Hematopoietic multipotent progenitor cell treated with erythropoietin and hydrocortisone succinate and interleukin-3 and kit ligand, for 4 days (in vitro differentiated cells): ENCODE data around the gene PTPRF.
A peak's percentile ranks its signal among the peaks of the same experiment; 100 is the strongest.
"Not testable (repeated sequence)": the region's sequence is repeated elsewhere in the genome, so short reads cannot be mapped to it uniquely, and the experiment has no call there.

Experiments used
- DNase-seq: peaks from one replicate; pipeline ENCODE4 v3.0.0-alpha.2; 2015

Gene PTPRF

DNA sequence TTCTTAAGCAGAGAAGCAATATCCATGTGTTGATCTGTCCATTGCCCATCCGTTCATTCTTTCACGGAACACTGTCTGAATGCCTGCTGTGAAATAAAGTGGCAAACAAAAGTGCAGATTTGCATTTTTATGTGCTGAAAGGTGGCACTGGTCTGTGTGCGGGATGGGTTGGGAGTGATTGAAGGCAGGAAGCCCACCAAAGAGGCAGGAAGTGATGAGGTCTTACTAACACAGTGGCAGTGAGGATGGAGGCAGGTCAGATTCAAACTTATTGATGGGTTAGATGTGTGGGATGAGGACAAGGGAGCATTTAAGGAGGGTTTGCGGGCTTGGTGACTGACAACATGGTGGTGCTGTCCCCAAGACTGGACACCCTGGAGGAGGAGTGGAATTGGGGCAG is 8.3 kb downstream of the PTPRF start:
- DNase-seq: no peak

DNA sequence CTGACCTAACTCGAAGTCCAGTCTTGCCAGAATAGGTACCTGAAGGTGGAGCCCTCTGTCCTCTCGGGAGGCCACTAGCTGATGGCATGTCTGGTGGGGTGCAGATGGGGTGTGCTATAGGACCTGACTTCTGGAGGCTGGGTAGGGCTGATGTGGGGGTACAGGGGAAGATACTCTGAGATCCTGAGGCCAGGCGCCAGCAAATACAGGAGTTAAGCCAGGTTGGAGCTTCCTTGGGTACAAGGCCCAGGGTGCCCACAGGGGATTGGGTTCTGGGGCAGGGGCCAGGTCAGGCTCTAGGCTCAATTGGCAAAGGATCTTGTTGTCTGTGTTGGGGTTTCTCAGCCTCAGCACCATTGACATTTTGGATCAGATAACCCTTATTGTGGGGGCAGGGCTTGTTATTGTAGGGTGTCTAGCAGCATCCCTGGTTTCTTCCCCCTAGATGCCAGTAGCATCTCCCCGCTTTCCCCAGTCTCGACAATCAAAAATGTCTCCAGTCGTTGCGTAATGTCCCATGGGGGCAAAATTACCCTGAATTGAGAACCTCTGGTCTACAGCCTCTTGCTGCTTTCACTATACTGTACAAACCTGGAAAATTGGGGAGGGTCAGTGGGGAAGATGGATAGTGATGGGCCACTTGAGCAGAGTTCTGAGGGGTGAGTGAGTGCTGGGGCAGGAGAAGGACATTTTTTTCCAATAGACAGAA is 9.2 kb downstream of the PTPRF start:
- DNase-seq: no peak

DNA sequence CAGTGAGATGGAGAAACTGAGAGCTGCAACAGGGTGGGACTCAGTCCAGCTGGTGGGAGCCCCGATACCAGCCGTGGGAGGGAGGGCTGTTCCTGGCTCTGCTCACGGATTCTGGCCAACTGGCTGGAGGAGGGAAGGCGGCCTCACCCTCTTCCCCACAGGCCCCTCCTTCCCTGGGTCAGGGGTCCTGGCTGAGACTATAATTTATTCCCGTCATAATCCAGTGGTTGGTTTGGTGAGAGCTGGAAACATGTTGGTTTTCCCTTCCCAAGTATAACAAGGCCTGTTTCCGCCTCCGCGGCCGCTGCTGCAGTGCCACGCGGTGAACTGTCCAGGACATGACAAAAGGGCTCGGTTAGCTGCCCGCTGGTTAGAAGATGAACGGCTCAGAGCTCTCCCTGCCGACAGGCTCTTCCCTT is 10.0 kb downstream of the PTPRF start:
- no peak for DNase-seq

DNA sequence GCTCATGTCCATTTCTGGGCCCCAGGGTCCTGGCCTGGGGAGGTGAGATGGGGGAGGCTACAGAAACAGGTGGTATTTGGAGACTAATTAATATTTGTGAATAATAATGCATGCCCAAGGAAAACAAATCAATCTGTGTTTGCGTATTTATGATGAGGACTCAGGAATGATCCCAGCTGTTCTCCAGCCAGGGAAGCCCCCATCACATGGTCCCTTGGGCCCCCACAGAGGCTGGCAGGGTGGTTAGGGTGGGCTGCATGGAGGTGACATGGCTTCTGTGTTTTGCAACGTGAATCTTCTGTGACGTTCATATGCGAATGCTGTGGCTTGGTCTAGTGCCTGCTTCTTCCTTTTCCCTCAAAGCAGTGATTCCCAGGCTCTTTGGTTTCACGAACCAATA is 10.5 kb downstream of the PTPRF start:
- DNase-seq: no peak

DNA sequence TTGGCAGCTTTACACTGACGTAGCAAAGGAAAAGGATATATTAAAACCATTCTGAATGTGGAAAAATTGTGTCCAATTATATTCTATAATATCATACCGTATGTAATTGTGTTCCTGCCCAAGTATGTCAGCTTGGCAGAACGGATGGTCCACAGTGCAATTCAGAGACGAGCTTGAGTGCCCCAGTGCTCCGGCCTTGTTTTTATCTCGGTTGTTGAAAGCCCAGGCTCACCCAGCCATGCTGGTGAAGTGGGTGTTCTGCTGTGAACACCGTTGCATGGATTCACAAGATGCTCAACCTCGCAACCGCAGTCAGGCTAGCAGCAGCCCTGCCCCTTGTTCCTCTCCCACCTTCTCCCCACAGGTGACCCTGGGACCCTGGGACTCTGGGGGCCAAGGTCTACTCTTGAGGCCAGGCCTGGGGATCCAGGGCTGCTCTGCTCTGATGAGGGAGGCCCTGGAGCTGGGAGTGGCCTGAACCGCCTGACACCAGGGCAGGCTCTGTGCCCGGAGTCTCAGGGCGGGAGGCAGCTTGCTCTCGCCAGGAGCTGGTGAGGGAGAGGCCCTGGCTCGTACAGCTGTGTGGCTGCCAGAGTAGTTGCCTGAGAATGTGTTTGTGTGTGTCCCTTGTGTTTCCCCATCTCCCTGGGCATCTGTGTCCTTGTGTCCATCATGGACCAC is 11.2 kb downstream of the PTPRF start:
- no peak for DNase-seq

DNA sequence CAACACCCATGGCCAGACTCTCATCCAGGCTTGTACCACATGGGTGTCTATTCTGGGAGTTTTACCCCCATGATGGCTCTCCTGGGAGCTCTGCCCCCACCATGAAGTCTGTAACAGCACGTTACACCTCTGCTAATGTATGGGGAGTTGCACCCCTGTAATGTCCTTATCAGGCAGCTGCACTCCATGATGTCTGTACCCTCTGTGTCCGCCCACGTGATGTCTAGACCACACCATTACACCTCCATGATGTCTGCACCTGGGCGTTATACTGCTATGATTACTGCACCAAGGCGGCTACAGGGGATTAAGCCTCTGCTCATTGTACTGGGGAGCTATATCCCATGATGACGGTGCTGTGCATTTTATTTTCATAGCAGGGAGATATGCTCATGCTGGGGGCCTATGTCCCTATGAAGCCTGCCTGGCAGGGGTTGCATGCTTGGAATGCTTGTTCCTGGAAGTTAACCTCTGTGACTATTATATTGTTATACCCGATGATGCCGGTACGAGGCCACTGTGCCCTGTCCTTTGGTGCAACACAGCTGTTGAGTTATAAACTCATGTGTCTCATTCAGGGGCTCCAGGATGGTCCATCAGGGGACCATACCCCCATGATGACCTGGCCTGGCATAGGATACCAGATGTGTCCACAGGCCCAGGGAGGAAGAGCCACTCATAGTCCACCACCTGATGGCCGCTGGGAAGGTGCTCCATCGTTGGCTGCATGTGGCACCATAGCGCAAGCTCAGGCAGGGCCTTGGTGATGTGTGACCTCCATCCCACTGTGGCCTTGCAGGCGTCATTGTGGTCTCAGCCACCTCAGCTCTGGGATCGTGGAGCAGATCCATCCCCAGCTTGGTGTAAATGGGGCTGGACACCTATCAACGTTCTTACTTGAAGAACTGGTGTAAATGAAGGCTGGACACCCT is 12.1 kb downstream of the PTPRF start:
- DNase-seq: no peak

DNA sequence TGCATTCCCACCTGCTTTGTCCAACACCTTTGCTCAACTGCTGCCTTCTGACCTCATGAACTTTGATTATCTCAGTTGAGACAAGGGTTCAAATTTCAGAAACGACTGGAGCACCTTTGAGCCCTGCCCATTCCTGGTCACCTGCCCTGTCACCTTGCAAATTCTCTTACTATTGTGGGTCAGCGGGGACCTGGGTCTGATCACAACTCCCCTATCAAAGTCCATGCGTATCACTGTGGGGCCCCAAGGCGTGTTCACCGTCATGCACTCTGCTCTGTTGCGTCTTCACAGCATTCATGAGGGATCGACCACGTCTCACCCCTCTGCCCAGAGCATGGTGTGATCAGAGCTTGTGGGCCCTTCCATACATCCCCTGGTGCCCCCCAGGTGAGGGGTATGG is 12.9 kb downstream of the PTPRF start:
- DNase-seq: no peak

DNA sequence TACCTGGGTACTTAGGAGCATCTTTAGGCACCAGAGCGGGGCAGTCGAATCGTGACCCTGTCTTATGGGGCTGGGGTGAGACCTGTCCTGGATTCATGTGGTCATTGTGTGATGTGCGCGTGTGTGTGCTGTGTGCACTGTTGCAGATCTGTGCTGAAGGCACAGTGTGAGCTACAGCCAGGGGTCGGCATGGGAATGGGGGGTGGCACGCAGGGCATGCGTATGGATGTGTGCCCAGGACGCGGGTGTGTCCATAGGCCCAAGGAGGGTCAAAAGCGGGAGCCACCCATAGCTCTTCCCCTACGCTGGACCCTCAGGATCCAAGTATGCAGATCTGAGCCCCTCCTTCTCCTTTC is 14.6 kb downstream of the PTPRF start:
- no peak for DNase-seq

DNA sequence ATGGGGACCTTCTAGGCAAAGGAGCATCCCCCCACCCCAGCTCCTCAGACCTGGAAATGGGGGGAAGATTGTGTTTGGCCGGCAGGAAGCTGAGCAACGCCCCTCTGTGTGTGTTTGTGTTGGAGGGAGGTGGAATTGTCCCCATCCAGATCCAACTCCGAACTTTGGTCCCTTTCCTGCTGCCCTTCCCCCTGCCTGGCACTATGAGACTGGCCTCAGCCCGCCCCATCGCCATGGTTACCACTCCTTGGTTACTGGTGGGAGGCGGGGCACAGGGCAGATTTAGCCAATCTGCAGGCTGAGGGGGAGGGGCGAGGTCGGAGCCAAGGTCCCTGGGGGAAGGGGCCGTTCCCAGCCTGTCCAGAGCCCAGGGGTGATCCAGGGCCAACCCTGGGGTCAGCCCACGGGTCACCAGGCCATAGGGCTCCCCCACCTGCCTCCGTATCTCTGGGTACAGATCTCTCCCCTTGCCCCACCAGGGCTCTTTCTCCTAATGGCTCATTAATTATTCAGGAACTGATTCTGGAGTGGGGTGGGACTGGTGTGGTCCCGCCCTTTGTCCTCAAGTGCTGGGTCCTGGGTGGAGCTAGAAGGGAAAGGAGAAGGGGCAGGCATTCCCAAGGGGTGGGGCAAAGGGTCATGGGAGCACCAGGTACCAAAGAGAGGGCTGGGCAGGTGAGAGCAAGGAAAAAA is 15.2 kb downstream of the PTPRF start:
- DNase-seq: peak; percentile 68

DNA sequence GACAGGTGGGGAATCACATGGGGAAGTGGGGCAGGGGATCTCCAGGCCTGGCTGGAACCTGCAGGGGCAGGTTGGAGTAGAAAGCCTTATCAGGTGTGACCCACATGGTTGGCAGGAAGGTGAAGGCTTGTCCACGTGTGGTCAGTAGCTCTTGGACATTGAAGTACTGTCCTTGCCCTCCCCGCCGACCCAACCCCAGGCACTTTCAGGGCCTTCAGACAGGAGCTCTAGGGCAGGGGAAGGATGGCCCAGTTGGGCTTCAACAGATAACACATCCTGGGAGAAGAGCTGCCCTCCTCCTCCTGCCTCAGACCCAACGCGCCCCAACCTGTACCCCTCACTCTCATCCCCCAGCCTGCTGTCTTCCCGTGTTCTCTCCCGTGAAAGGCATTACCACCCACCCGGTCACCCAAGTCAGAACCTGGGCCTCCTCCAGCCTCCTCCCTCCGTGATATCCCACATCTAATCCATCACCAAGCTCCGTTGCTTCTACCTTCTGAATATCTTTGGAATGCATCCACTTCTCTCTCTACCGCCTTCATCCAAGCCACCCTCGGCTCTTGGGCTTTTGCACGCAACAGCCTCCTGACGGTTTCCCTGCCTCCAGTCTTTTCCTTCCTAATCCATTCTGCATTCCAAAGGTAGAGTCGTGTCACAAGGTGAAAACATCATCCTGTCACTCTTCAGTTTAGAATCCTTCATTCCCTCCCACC is 15.9 kb downstream of the PTPRF start:
- DNase-seq: no peak

DNA sequence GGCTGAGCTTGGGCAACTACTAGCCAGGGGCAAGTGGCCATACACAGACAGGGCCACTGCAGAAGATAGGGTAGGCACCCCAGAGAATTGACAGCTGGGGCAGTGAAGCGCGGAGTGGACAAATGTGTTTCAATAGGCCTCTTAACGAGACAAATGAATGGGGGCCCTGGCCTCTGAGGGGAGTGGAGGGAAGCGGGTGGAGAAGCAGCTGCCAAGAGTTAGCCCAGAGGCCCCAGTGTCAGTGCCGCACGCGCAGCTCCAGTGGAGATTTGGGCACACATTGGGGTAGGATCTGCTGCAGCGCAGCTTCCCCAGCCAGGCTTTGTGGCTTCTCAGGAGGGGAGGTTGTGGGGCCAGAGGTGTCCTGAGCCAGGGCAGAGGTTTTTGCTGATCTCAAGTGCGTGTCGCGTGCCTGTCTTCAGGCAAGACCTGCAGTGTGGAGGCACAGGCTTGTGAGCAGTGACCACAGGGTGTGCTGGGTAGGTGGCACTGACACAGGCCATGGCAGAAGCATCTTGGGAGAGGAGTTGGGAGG is 16.9 kb downstream of the PTPRF start:
- DNase-seq: no peak

DNA sequence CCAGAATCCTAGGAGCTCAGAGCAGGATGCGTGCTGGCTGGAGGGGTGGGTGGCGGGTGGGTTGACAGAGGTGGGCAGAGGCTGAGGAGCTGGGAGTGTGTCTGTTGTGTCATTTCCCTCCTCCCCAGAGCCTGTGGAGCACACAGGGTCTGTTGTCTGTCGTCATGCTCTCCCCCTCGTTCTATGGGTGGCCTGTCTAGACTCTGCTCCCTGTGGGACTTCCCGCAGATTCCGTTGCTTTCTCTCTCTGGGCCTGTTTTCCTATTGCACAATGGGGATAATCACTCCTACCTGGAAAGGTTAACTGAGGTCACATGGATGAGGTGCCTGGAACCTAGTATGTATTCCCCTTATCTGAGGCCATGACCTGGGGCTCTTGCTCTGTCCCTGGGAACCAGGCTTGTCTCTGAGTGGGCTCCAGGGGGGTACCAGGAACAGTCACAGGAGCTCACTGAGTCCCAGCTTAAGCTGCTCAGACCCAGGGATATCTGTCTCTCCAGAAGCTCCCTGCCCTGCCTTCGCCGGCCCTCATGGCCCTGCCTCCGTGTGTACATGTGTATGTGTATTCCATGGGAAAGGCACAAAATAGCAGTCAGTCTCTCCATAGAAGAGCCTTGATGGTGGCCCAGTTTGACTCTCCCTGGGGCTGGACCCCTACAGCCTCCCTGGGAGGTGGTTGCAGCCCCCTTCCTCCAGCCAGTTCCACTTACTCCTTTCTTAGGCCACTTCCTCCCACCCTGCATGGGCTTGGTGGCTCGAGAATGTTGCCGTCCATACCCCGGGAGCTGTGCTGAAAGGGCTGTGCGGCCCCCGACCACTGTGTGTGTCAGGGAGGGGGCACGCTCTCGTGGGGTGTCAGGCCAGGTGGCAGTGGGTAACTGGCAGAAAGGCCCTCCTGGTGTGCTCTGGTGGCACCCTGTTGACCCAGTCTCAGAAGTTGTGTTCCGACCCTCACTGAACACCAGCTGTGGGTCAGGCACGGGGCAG is 17.9 kb downstream of the PTPRF start:
- DNase-seq: no peak

DNA sequence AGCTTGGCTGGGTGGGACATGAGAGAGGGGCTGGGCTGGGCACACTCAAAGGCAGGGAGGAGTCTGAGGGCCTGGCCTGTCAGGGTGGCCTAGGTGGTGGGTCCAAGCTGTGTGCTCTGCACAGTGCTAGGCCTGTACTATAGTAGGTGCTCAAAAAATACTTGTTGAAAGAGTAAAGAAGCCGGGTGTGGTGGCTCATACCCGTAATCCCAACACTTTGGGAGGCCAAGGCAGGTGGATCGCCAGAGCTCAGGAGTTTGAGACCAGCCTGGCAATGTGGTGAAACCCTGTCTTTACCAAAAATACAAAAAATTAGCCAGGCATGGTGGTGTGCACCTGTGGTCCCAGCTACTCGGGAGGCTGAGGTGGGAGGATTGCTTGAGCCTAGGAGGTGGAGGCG is 18.7 kb downstream of the PTPRF start:
- not testable (repeated sequence) for DNase-seq

DNA sequence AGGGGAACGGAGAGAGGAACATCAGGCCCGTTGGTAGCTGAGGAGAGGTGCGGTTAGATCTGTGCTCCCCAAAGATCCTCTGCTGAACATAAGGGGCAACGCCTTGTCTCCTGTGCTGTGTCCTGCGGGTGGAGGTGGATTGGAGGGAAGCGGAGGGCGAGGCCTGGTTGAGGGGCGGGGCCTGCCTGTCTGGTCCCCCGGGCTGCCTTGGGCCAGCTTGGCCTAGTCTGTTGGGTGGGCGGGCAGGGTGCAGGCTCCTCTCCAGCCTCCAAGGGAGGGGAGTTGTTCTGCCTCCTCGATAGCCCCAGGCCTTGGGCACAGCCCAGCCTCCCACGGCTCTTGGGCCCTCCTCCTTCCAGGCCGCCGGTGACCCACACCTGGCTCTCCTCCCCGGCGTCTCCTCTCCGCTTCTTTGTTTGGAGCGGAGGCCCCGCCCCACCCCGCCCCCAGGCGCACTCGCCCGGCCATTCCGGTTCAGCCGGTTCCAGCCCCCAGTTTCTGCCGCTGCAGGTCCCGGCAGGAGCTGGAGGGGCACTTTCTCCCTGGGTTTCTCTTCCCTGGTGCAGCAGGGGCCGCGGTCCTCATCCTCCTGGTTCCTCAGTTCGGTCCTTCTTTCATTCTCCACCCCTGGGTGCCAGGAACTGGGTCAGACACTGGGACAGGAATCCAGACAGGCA is 19.4 kb downstream of the PTPRF start:
- DNase-seq: peak; percentile 52

DNA sequence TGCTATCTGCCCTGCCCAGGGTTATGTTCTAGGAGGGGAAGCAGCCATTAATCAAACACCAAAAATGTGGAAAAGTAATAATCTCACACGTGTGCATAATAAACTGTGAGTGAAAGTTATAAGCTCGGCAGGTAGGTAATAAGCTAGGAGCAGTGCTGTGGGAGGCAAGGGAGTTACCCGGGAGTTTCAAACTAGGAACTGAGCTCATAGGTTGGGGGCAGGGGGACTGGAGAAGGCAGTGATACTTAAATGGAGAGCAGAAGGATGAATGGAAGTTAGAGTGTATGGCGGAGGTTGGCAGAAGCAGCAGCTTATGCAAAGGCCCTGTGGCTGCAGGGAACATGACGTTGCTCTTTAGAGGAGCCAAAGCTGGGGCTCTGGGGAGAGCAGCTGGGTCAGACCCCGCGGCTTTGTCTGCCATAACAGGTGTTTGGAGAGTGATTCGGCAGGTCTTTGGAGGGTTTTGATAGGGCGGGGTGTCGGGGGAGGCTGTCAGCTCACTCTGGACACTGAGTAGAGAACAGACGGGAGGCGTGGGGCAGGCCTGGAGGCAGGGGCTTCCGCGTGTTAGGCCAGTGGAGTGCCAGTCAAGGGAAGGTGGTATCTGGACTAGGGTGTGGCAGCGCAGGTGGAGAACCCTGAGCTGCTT is 20.0 kb downstream of the PTPRF start:
- no peak for DNase-seq

DNA sequence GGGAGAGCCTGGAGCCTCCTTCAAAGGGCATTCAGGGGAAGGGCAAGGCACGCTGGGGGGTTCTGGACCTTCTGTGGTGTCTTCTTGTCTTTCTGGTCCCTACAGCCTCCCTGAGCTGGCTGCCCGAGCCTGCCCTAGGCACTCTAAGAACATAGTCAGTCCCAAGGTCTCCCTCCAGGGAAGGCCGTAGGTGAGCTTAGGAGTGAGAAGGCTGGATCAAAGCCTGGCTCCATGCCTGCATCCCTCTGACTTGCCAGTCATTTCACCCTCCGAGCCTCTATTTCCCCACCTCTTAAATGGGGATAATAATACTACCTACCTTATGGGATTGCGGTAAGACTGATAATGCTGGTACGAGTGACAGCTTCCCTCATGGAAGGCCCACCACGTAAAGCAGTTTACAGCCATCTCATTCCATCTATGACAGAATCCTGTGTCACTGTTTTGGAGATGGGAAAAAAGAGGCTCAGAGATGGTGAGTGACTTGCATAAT is 20.8 kb downstream of the PTPRF start:
- DNase-seq: no peak

DNA sequence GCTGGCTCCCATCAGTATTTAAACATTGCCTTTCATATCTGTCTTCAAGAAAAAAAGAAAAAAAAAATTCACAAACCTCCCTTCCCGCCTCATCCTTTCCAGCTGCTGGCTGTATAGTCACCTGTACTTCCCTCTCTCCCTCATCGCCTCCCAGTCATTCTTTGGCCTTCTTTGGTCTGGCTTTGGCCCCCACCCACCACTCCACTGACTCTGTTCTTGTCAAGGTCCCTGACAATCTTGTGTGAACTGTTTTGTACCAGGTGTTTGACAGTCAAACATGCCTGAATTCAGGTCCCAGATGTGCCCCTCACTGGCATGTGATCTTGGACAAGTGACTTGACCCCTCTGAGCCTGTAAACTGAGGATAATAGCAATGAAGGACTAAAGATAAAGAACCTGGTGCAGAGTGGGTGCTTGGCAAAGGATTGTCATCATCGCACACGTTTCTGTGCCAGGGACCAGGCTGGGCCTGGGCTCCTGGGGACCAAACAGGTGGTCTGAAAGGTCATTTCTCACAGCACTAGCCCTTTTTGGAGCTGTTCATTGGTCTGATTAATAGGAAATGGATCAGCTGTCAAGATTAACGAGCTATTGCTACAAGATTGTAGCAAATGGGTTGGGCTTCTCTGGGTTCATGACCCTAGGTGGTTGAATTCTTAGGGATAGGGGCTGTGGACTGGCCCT is 21.5 kb downstream of the PTPRF start:
- no peak for DNase-seq

DNA sequence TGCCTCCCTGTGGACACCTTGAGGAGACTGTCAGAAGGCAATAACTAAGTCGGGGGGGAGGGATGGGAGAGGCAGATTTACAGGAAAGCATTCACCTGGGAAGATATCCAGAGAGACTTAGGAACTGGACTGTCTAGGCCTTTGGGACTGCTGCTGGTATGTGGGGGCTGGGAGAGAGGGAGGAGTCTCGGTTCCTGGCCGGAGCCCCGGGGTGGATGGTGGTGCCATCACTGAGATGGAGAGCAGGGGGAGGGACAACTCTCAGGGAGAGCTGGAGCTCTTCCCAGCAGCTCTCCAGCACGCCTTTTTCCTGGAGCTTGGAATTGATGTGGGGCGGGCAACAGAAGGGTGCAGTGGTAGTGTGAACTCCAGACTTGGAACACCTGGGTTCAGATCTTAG is 22.1 kb downstream of the PTPRF start:
- no peak for DNase-seq

DNA sequence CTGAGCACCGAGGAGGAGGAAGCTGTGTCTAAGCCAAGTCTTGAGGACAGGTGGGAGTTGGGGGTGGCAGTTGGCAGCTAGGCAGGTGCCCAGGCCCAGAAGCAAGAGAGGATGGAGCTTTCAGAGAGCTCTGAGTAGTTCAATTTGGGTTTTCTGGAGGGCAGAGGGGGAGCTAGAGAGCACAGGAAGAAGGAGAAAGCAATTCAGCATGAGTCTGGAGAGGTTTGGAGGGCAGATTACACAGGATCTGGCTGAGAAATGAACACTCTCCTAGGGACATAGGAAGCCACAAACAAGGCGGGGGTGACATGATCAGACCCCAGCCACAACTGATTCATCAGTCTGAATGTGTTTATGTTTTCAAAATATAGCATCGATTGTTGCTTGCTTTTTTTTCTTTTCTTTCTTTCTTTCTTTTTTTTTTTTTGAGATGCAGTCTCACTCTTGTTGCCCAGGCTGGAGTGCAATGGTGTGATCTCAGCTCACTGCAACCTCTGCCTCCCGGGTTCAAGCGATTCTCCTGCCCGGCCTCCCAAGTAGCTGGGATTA is 23.8 kb downstream of the PTPRF start:
- DNase-seq: peak; percentile 84
